Keratinocyte (primary cell): Measurements from ENCODE around the gene LHFPL6.

Experiments used
- CTCF ChIP-seq, 3 experiments: IDR thresholded peaks in 1 of 3; conservative IDR thresholded peaks in 1 of 3; optimal IDR thresholded peaks in 1 of 3; 2 replicates in 2 of 3; 3 replicates in 1 of 3; pipeline versions ENCODE3 to v1.5.1; 2011; ENCODE audit warnings: low read length in 3 of 3, mild to moderate bottlenecking in 3 of 3, moderate library complexity in 2 of 3, control low read depth in 1 of 3, inconsistent platforms in 1 of 3; ENCODE audit not compliant: insufficient read depth in 2 of 3; ENCODE audit errors: extremely low read depth in 1 of 3
- EZH2 ChIP-seq: IDR thresholded peaks from one replicate; pipeline ENCODE4 v1.6.1; 2012; ENCODE audit warnings: inconsistent platforms, mild to moderate bottlenecking, low read length, moderate library complexity

- TF ChIP-seq CTCF (optimal IDR thresholded peaks at IDR 0.05 in 1 of 3, IDR thresholded peaks at IDR 0.05 in 1 of 3, conservative IDR thresholded peaks at IDR 0.05 in 1 of 3; ENCODE audit: extremely low read depth in 1 of 3, insufficient read depth in 2 of 3, low read length in 3 of 3) (no peak), EZH2 (no peak)
These were observed 50.7 kb downstream of the LHFPL6 start for GRCh38 chr13:39552246-39552645.
